ENCODE measurements around the gene MYBPC2.
"Not testable (repeated sequence)": the region's sequence is repeated elsewhere in the genome, so short reads cannot be mapped to it uniquely, and the experiment has no call there.

The MYBPC2 gene

GRCh38 chr19:50428772-50429463, 3.8 kb upstream of the MYBPC2 start:
- DNase-seq (ENCODE audit: low spot score): no peak

GRCh38 chr19:50430888-50431342, 1.8 kb upstream of the MYBPC2 start:
- DNase-seq (ENCODE audit: low spot score): no peak

- DNase-seq (ENCODE audit: low spot score): peak; percentile 73
These were observed 1.1 kb upstream of the MYBPC2 start for GRCh38 chr19:50431343-50432220.

- DNase-seq (ENCODE audit: low spot score): no peak
These were observed 799 bp downstream of the MYBPC2 start for GRCh38 chr19:50433201-50434180.

- no peak for DNase-seq (ENCODE audit: low spot score)
These were observed 1.8 kb downstream of the MYBPC2 start for GRCh38 chr19:50434525-50434924.

- DNase-seq (ENCODE audit: low spot score): no peak
These were observed 2.5 kb downstream of the MYBPC2 start for GRCh38 chr19:50435221-50435620.

- DNase-seq (ENCODE audit: low spot score): no peak
These were observed 2.9 kb downstream of the MYBPC2 start for GRCh38 chr19:50435627-50436026.

GRCh38 chr19:50437862-50438449, 5.3 kb downstream of the MYBPC2 start:
- no peak for DNase-seq (ENCODE audit: low spot score)

GRCh38 chr19:50439130-50439529, 6.4 kb downstream of the MYBPC2 start:
- DNase-seq (ENCODE audit: low spot score): not testable (repeated sequence)

- DNase-seq (ENCODE audit: low spot score): no peak
These were observed 11.4 kb downstream of the MYBPC2 start for GRCh38 chr19:50444059-50444458.

GRCh38 chr19:50447053-50447452, 14.4 kb downstream of the MYBPC2 start:
- no peak for DNase-seq (ENCODE audit: low spot score)

- DNase-seq (ENCODE audit: low spot score): no peak
These were observed 15.1 kb downstream of the MYBPC2 start for GRCh38 chr19:50447750-50448149.

- no peak for DNase-seq (ENCODE audit: low spot score)
These were observed 16.7 kb downstream of the MYBPC2 start for GRCh38 chr19:50449236-50449899.

GRCh38 chr19:50450369-50451222, 17.9 kb downstream of the MYBPC2 start:
- DNase-seq (ENCODE audit: low spot score): no peak

GRCh38 chr19:50451223-50451534, 18.5 kb downstream of the MYBPC2 start:
- DNase-seq (ENCODE audit: low spot score): no peak

- DNase-seq (ENCODE audit: low spot score): no peak
These were observed 20.6 kb downstream of the MYBPC2 start for GRCh38 chr19:50453243-50453642.

GRCh38 chr19:50455992-50456391, 23.3 kb downstream of the MYBPC2 start:
- no peak for DNase-seq (ENCODE audit: low spot score)

- no peak for DNase-seq (ENCODE audit: low spot score)
These were observed 24.6 kb downstream of the MYBPC2 start for GRCh38 chr19:50457300-50457699.

GRCh38 chr19:50458396-50459066, 25.8 kb downstream of the MYBPC2 start:
- DNase-seq (ENCODE audit: low spot score): no peak

- DNase-seq (ENCODE audit: low spot score): no peak
These were observed 26.4 kb downstream of the MYBPC2 start for GRCh38 chr19:50459067-50459456.
